Measurements from ENCODE around the gene L1CAM.
A peak's percentile ranks its signal among the peaks of the same experiment; 100 is the strongest.

The L1CAM gene

DNA sequence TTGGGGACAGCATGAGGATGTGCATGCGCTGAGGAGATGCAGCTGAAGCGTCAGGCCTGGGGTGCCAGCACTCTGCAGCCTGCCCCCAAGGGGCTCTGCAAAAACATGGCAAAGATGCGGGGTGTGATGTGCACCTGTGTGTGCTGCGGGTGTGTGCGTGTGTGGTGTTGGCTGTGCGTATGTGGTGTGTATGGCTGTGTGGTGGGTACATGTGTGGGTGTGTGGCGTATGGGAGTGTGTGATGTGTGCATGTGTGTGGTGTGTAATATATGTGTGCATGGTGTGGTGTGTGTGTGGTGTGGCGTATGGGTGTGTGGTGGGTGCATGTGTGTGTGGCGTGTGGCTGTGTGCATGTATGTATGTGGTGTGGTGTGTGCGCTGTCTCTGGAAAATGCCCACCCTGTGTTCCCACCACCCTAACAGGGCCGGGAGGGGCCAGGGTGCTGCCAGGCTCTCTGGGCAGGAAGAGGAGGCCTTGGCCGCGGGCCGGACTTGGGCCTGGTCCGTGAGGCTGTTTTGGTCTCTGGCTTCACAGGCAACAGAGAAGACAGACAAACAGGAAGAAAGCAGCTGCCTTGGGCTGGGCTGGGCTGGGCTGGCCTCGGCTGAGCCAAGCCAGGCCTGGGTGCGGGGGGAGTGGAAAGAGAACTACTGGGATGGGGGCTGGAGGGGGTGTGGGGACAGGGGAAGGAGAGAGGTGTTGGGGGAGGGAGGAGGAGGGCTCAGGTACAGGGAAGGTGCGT, 17.4 kb upstream of the L1CAM start:
- no peak for DNase-seq (ENCODE audit: low spot score)
- TF ChIP-seq, protein P1, sequence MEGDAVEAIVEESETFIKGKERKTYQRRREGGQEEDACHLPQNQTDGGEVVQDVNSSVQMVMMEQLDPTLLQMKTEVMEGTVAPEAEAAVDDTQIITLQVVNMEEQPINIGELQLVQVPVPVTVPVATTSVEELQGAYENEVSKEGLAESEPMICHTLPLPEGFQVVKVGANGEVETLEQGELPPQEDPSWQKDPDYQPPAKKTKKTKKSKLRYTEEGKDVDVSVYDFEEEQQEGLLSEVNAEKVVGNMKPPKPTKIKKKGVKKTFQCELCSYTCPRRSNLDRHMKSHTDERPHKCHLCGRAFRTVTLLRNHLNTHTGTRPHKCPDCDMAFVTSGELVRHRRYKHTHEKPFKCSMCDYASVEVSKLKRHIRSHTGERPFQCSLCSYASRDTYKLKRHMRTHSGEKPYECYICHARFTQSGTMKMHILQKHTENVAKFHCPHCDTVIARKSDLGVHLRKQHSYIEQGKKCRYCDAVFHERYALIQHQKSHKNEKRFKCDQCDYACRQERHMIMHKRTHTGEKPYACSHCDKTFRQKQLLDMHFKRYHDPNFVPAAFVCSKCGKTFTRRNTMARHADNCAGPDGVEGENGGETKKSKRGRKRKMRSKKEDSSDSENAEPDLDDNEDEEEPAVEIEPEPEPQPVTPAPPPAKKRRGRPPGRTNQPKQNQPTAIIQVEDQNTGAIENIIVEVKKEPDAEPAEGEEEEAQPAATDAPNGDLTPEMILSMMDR (IDR thresholded peaks at IDR 0.05; ENCODE audit: borderline replicate concordance, control extremely low read depth, extremely low read depth, insufficient read depth, missing control alignments), result no peak
- in situ Hi-C loops (cut with MboI; ENCODE audit: low sequenced_read_pairs, unreplicated experiment), result no loop called here

DNA sequence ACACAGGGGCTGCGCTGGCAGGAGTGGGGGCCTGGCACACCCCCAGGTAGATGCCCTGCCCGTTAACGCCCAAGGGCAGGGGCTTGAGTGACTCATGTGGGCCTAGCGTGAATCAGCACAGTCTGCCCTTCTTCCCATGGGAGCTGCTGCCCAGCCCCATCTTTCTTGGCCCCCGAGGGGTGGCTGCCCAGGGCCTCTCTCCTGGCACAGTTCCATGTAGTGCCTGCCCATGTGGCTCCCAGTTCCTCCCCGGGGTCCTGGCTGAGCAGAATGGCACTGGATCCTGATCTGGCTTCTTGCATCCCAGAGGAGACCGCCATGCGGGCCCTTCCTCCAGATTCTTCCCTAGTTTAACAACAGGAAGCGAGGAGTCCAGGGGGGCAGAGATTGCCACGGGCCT, 16.4 kb upstream of the L1CAM start:
- DNase-seq (ENCODE audit: low spot score), result no peak
- in situ Hi-C loops (cut with MboI; ENCODE audit: low sequenced_read_pairs, unreplicated experiment), result no loop called here
- TF ChIP-seq, protein P1 (IDR thresholded peaks at IDR 0.05; ENCODE audit: borderline replicate concordance, control extremely low read depth, extremely low read depth, insufficient read depth, missing control alignments), result no peak

DNA sequence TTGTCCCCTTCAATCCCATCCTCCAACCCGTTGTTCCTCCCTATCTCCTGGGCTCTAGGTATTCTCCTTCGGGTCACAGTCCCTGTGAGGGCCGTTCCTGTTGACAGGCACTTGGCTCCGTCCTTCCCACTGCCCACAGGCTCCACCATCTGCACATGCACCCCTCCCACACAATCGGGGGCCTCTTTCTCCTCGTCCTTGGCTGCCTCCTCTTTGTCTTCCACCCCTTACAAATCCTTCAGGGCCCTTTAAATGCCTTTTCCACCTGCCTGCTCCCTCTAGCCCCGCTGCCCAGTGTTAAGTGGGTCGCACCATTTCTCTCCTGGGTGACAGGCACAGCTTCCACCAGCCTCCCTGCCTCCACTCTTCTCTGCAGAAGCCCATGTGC, 15.8 kb upstream of the L1CAM start:
- TF ChIP-seq, protein P1 (IDR thresholded peaks at IDR 0.05; ENCODE audit: borderline replicate concordance, control extremely low read depth, extremely low read depth, insufficient read depth, missing control alignments), result no peak
- in situ Hi-C loops (cut with MboI; ENCODE audit: low sequenced_read_pairs, unreplicated experiment), result no loop called here
- no peak for DNase-seq (ENCODE audit: low spot score)

DNA sequence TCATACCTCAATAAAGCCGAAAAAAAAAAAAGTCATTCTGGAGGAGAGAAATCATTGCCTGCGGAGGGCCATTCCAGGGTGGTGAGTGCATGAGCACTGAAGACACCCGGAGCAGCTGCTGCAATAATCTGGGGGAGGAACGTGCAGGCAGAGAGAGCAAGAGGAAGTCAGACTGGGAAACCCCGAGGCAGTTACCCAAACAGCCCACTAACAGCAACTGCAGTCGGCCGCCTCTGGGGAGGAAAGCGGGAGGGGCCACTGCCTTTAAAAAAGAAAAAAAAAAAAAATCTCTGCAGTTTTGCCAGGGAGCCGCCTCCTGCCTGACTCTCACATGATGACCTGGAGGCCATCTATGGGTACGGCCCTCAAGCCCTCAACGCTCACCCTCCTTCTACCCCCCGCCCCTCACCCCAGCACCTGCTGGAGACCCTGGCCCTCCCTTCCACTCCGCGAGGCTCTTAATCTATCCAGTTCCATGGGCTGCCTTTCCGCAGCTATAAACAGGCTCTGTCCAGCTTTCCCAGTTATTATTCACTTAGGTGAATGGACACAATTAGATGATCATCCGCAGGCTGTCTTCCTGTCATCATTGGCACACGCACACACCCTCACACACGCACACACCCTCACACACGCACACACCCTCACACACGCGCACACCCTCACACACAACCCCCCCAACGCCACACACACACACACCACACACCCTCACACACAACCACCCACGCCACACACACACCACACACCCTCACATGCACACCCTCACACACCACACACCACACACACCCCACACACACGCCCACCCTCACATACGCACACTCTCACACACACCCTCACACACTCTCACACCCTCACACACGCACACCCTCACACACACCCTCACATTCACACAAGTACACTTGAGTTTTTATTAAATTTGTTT, 15.1 kb upstream of the L1CAM start:
- TF ChIP-seq, protein P1 (IDR thresholded peaks at IDR 0.05; ENCODE audit: borderline replicate concordance, control extremely low read depth, extremely low read depth, insufficient read depth, missing control alignments), result no peak
- in situ Hi-C loops (cut with MboI; ENCODE audit: low sequenced_read_pairs, unreplicated experiment), result no loop called here
- peak; percentile 88 for DNase-seq (ENCODE audit: low spot score)

DNA sequence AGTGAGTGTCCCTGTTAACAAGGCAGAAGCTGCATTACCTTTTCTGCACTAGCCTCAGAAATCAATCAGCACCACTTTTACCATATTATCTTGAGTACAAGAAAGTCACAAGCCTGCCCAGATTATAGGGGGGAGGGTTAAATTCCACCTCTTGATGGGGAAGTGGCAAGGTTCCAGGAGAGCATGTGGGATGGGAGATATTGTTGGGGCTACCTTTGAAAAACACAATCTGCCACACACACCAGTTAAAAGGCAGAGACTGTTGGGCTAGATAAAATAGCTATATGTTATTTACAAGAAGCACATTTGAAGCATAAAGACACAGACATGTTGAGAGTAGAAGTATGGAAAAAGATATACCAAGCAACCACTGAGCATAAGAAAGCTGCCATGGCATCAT, 11.9 kb upstream of the L1CAM start:
- in situ Hi-C loops (cut with MboI; ENCODE audit: low sequenced_read_pairs, unreplicated experiment), result no loop called here
- TF ChIP-seq, protein P1 (IDR thresholded peaks at IDR 0.05; ENCODE audit: borderline replicate concordance, control extremely low read depth, extremely low read depth, insufficient read depth, missing control alignments), result no peak
- DNase-seq (ENCODE audit: low spot score), result no peak

DNA sequence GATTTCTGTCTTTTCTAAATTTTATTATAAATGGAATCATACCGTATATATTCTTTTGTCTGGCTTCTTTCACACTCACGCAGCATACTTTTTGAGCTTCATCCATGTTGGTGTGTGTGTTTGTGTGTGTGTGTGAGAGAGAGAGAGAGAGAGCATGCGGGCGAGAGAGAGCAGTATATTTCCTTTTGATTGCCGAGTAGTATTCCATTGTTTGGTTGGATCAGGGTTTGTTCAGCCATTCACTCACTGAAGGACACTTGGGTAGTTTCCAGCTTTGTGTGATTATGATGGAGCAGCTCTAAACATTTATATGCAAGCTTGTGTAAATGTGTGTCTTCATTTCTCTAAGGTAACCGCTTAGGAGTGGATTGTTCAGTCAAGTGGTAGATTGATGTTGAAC, 3.1 kb upstream of the L1CAM start:
- no peak for DNase-seq (ENCODE audit: low spot score)
- TF ChIP-seq, protein P1 (IDR thresholded peaks at IDR 0.05; ENCODE audit: borderline replicate concordance, control extremely low read depth, extremely low read depth, insufficient read depth, missing control alignments), result no peak
- in situ Hi-C loops (cut with MboI; ENCODE audit: low sequenced_read_pairs, unreplicated experiment), result no loop called here
